DMS 273 (cell line): ENCODE data around the gene SOS2.
"Not testable (repeated sequence)": the region's sequence is repeated elsewhere in the genome, so short reads cannot be mapped to it uniquely, and the experiment has no call there.

Experiments
- DNase-seq: peaks from one replicate; lab custom pipeline; 2025; ENCODE audit not compliant: unreplicated experiment; lab: John Stamatoyannopoulos, UW

The SOS2 gene

GRCh38 chr14:50086321-50086711 lies 145.1 kb downstream of the SOS2 start:
- DNase-seq, result no peak

GRCh38 chr14:50085570-50086320 lies 145.6 kb downstream of the SOS2 start:
- no peak for DNase-seq

- DNase-seq, result no peak
These were observed 146.7 kb downstream of the SOS2 start for GRCh38 chr14:50084666-50085065.

- no peak for DNase-seq
These were observed 147.7 kb downstream of the SOS2 start for GRCh38 chr14:50083467-50084337.

- no peak for DNase-seq
These were observed 148.5 kb downstream of the SOS2 start for GRCh38 chr14:50082784-50083466.

- no peak for DNase-seq
These were observed 149.1 kb downstream of the SOS2 start for GRCh38 chr14:50082308-50082742.

- not testable (repeated sequence) for DNase-seq
These were observed 152.3 kb downstream of the SOS2 start for GRCh38 chr14:50079103-50079502.

- not testable (repeated sequence) for DNase-seq
These were observed 157.7 kb downstream of the SOS2 start for GRCh38 chr14:50073663-50074062.

GRCh38 chr14:50072395-50072794 lies 159.0 kb downstream of the SOS2 start:
- DNase-seq, result no peak

- no peak for DNase-seq
These were observed 160.4 kb downstream of the SOS2 start for GRCh38 chr14:50070840-50071548.

- DNase-seq, result no peak
These were observed 161.1 kb downstream of the SOS2 start for GRCh38 chr14:50070230-50070629.

- DNase-seq, result no peak
These were observed 162.1 kb downstream of the SOS2 start for GRCh38 chr14:50069325-50069724.

- no peak for DNase-seq
These were observed 162.9 kb downstream of the SOS2 start for GRCh38 chr14:50068496-50068895.

GRCh38 chr14:50067723-50068495 lies 163.5 kb downstream of the SOS2 start:
- DNase-seq, result no peak
